ENCODE measurements around the gene FCMR.

Gene FCMR

GRCh38 chr1:206901944-206902343 is 19.8 kb downstream of the FCMR start:
- Histone ChIP-seq H4K20me1 (ENCODE audit: insufficient read depth) (no peaks in the 10 kb centered on the region), H3K4me3 (IDR thresholded peaks at IDR 0.05; ENCODE audit: insufficient read depth, low read depth, low read length) (no peak overlapping the region), H3K79me2 (ENCODE audit: insufficient read depth, low read depth) (no peaks in the 10 kb centered on the region), H3K27me3 (ENCODE audit: insufficient read depth, low read depth) (no peaks in the 10 kb centered on the region), H3K4me1 (ENCODE audit: low read depth, poor library complexity, severe bottlenecking) (no peaks in the 10 kb centered on the region), H3K36me3 (ENCODE audit: insufficient read depth) (no peaks in the 10 kb centered on the region), H3K27ac (no peak overlapping the region), H3K4me2 (no peak overlapping the region), H2AFZ (ENCODE audit: low read depth) (no peak overlapping the region), H3K9ac (no peak overlapping the region)
- TF ChIP-seq CTCF (conservative IDR thresholded peaks at IDR 0.05; ENCODE audit: low read depth, low read length), result no peak

- no peak for TF ChIP-seq CTCF (conservative IDR thresholded peaks at IDR 0.05; ENCODE audit: low read depth, low read length)
- Histone ChIP-seq H3K27me3 (ENCODE audit: insufficient read depth, low read depth) (no peaks in the 10 kb centered on the region), H3K4me2 (no peak overlapping the region), H3K27ac (no peak overlapping the region), H3K79me2 (ENCODE audit: insufficient read depth, low read depth) (no peaks in the 10 kb centered on the region), H2AFZ (ENCODE audit: low read depth) (no peak overlapping the region), H4K20me1 (ENCODE audit: insufficient read depth) (no peaks in the 10 kb centered on the region), H3K4me3 (IDR thresholded peaks at IDR 0.05; ENCODE audit: insufficient read depth, low read depth, low read length) (no peak overlapping the region), H3K36me3 (ENCODE audit: insufficient read depth) (no peaks in the 10 kb centered on the region), H3K9ac (no peak overlapping the region), H3K4me1 (ENCODE audit: low read depth, poor library complexity, severe bottlenecking) (no peaks in the 10 kb centered on the region)
Measured at GRCh38 chr1:206900149-206900548, 21.6 kb downstream of the FCMR start.

GRCh38 chr1:206899717-206900116 is 22.0 kb downstream of the FCMR start:
- H2AFZ ChIP-seq (ENCODE audit: low read depth), result no peak overlapping the region
- no peak overlapping the region for H3K27ac ChIP-seq
- no peaks in the 10 kb centered on the region for H3K4me1 ChIP-seq (ENCODE audit: low read depth, poor library complexity, severe bottlenecking)
- TF ChIP-seq CTCF (conservative IDR thresholded peaks at IDR 0.05; ENCODE audit: low read depth, low read length), result no peak
- no peaks in the 10 kb centered on the region for H3K27me3 ChIP-seq (ENCODE audit: insufficient read depth, low read depth)
- H3K4me2 ChIP-seq, result no peak overlapping the region
- no peak overlapping the region for H3K4me3 ChIP-seq (IDR thresholded peaks at IDR 0.05; ENCODE audit: insufficient read depth, low read depth, low read length)
- no peak overlapping the region for H3K9ac ChIP-seq
- no peaks in the 10 kb centered on the region for H3K36me3 ChIP-seq (ENCODE audit: insufficient read depth)
- no peaks in the 10 kb centered on the region for H3K79me2 ChIP-seq (ENCODE audit: insufficient read depth, low read depth)
- H4K20me1 ChIP-seq (ENCODE audit: insufficient read depth), result no peaks in the 10 kb centered on the region

GRCh38 chr1:206898915-206899431 is 22.8 kb downstream of the FCMR start:
- no peaks in the 10 kb centered on the region for H3K79me2 ChIP-seq (ENCODE audit: insufficient read depth, low read depth)
- H3K4me1 ChIP-seq (ENCODE audit: low read depth, poor library complexity, severe bottlenecking), result no peaks in the 10 kb centered on the region
- no peak overlapping the region for H2AFZ ChIP-seq (ENCODE audit: low read depth)
- H3K9ac ChIP-seq, result no peak overlapping the region
- no peak for TF ChIP-seq CTCF (conservative IDR thresholded peaks at IDR 0.05; ENCODE audit: low read depth, low read length)
- no peaks in the 10 kb centered on the region for H3K27me3 ChIP-seq (ENCODE audit: insufficient read depth, low read depth)
- no peak overlapping the region for H3K4me2 ChIP-seq
- no peaks in the 10 kb centered on the region for H4K20me1 ChIP-seq (ENCODE audit: insufficient read depth)
- no peak overlapping the region for H3K4me3 ChIP-seq (IDR thresholded peaks at IDR 0.05; ENCODE audit: insufficient read depth, low read depth, low read length)
- H3K36me3 ChIP-seq (ENCODE audit: insufficient read depth), result no peaks in the 10 kb centered on the region
- H3K27ac ChIP-seq, result no peak overlapping the region

Measured in KMS-11 (cell line).